Glutamatergic neuron (in vitro differentiated cells): ENCODE results near the gene TOPBP1. TPM values are rescaled to one million over a fixed set of nuclear protein-coding genes. Genes with fewer than 3 reads are reported as not detected.

ENCODE experiments used
- DNase-seq: peaks from one replicate; pipeline ENCODE4 v3.0.0; 2022
- H3K27ac Mint-ChIP-seq: one replicate; pipeline ENCODE4 v1.8.0; 2020; ENCODE audit warnings: mild to moderate bottlenecking, mixed read lengths, inconsistent platforms; ENCODE audit not compliant: unreplicated experiment
- H3K27me3 Mint-ChIP-seq: one replicate; pipeline ENCODE4 v1.8.0; 2020; ENCODE audit warnings: mild to moderate bottlenecking, moderate library complexity, mixed read lengths, inconsistent platforms; ENCODE audit not compliant: unreplicated experiment
- H3K36me3 Mint-ChIP-seq: one replicate; pipeline ENCODE4 v1.8.0; 2020; ENCODE audit warnings: mild to moderate bottlenecking, mixed read lengths, inconsistent platforms; ENCODE audit not compliant: unreplicated experiment
- H3K4me1 Mint-ChIP-seq: one replicate; pipeline ENCODE4 v1.8.0; 2020; ENCODE audit warnings: mild to moderate bottlenecking, low read depth, mixed read lengths, inconsistent platforms; ENCODE audit not compliant: unreplicated experiment
- H3K4me3 Mint-ChIP-seq: one replicate; pipeline ENCODE4 v1.8.0; 2020; ENCODE audit warnings: mild to moderate bottlenecking, mixed read lengths, inconsistent platforms; ENCODE audit not compliant: unreplicated experiment
- H3K9me3 Mint-ChIP-seq: one replicate; pipeline ENCODE4 v1.8.0; 2020; ENCODE audit warnings: mild to moderate bottlenecking, moderate library complexity, mixed read lengths, inconsistent platforms; ENCODE audit not compliant: unreplicated experiment
- CTCF ChIP-seq: fragments of 200-600 bp; sonication (generic); IDR thresholded peaks from one replicate; pipeline ENCODE4 v1.5.0; 2021; ENCODE audit not compliant: partially characterized antibody, unreplicated experiment
- total RNA-seq: library from RNA; stranded (reverse); fragmentation: NEBNext Ultra II Directional; extraction: Animal tissue kit (Norgen Biotek cat#: 25700); gene quantifications from one replicate; pipeline ENCODE4 v1.2.1, GENCODE V29; 2021; ENCODE audit not compliant: unreplicated experiment

The TOPBP1 gene
- total RNA-seq, 1 donor from 2014 or later = 33.9 TPM

DNA sequence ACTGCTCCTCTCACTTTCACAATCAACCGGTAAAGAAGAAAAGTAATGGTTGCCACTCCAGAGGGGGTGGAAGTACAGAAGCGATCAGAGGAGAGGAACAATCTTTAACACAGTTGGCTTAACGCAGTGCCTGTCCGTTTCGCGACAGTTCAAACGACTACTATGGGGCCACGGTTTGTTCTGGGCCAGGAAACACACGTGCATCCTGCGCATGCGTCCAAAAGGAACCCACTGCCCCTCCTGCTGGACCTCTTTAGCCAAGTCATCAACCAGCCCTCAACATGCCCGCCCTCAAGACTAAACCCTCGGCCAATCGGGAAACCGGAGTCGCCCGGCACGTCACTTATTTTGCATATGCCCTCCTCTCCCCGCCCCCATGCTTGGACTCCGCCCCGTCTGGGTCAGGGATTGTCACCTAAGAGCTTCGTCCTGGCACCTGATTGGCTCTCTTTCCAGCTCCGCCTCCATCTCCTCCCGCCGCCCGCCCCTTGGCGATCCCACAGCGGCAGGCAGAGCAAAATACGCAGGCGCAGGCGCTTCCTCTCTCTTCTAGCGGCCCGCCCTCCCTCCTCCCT is 88.6 kb downstream of the TOPBP1 start:
- Mint-ChIP-seq H3K4me1 (peaks cover 14% of the 10 kb centered on the region), H3K27ac (peak overlapping the region; percentile 53), H3K9me3 (peaks cover 6% of the 10 kb centered on the region), H3K27me3 (peaks cover 2% of the 10 kb centered on the region), H3K4me3 (peak overlapping the region; percentile 81), H3K36me3 (no peaks in the 10 kb centered on the region)
- TF ChIP-seq CTCF = no peak
- peak; percentile 100 for DNase-seq

GRCh38 chr3:133572158-133573053 is 89.3 kb downstream of the TOPBP1 start:
- no peak for DNase-seq
- H3K4me1 Mint-ChIP-seq = peaks cover 12% of the 10 kb centered on the region
- no peaks in the 10 kb centered on the region for H3K36me3 Mint-ChIP-seq
- peaks cover 2% of the 10 kb centered on the region for H3K27me3 Mint-ChIP-seq
- H3K4me3 Mint-ChIP-seq = peak overlapping the region; percentile 81
- peaks cover 6% of the 10 kb centered on the region for H3K9me3 Mint-ChIP-seq
- no peak for TF ChIP-seq CTCF
- H3K27ac Mint-ChIP-seq = peak overlapping the region; percentile 53

DNA sequence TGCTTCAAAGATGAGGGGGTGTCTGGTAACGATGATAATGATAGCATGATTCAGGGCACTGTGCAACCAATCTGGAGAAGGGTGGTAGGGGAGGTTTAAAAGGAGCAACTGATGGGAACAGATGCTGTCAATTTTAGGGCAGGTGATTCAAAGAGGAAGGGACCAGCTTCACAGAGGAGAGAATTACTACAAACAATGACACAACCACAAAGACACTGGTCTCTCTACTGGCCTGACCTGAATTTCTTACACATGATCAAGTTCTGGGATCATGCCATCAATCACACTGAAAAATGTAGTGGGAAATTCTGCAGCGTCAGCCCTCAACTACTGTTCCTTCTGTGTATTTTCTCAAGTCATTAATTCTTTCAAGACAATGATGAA is 90.8 kb downstream of the TOPBP1 start:
- Mint-ChIP-seq H3K9me3 (peaks cover 4% of the 10 kb centered on the region), H3K36me3 (no peaks in the 10 kb centered on the region), H3K27ac (no peak overlapping the region), H3K4me1 (peaks cover 6% of the 10 kb centered on the region), H3K4me3 (no peak overlapping the region), H3K27me3 (peaks cover 2% of the 10 kb centered on the region)
- DNase-seq = no peak
- no peak for TF ChIP-seq CTCF

DNA sequence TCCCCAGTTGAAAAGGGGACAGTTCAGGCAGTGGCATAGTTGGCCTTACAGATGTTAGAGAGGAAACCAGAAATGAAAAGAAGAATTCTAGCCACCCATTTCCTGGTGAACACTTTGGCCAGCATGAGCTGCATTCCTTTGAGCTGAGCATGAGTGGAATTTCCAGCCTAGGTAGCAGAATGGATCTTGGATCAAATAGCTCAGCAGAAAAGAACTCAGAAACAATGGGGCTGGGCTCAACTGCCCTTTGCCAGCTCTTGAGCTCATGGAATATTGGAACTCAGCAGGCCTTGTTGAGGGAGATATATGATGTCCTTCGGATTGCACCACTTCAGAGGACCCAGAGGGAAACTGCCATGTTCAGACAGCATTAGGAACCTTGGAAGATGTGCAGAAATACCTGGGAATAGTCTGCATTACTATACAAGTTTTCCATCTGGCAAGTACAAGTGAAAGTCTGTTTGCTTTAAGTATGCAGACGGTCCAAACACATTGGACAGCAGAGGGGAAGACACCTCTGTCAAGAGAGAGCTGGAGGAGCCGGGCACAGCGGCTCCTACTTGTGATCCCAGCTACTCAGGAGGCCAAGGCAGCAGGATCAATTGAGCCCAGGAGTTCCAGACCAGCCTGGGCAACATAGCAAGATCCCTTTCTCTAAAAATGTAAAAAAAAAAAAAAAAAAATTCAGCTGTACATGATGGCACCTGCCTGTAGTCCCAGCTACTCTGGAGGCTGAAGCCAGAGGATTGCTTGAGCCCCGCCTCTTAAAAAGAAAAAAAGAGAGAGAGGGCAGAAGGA is 91.4 kb downstream of the TOPBP1 start:
- no peak for TF ChIP-seq CTCF
- H3K36me3 Mint-ChIP-seq = no peaks in the 10 kb centered on the region
- H3K4me3 Mint-ChIP-seq = no peak overlapping the region
- no peak for DNase-seq
- peaks cover 4% of the 10 kb centered on the region for H3K9me3 Mint-ChIP-seq
- peaks cover 3% of the 10 kb centered on the region for H3K4me1 Mint-ChIP-seq
- H3K27ac Mint-ChIP-seq = no peak overlapping the region
- peaks cover 2% of the 10 kb centered on the region for H3K27me3 Mint-ChIP-seq
